Measurements from ENCODE around the gene SEMA3B. TPM values are rescaled to one million over a fixed set of nuclear protein-coding genes. Genes with fewer than 3 reads are reported as not detected.
"Not testable (repeated sequence)": the region's sequence is repeated elsewhere in the genome, so short reads cannot be mapped to it uniquely, and the experiment has no call there.

SEMA3B gene
- total RNA-seq, 2 donors from 2014 or later: 71.1 to 116 TPM

GRCh38 chr3:50271314-50271936, 2.5 kb downstream of the SEMA3B start:
- no peak for ATAC-seq
- Histone ChIP-seq H3K27me3 (no peaks in the 10 kb centered on the region), H3K27ac (peak overlapping the region; percentile 93 to 97 (median 94)), H3K9me3 (no peaks in the 10 kb centered on the region), H3K4me3 (no peak overlapping the region), H3K36me3 (replicated peaks in 1 of 2; ENCODE audit: insufficient read depth in 1 of 2, low read depth in 2 of 2) (no peaks in the 10 kb centered on the region), H3K4me1 (peaks cover 79% of the 10 kb centered on the region)
- intact Hi-C loops (cut with DNase I): loop anchor here (5.0 to 10.0 kb wide), 2 partner anchors 39 to 77 kb away; partner anchors contain the start of gene GNAT1
- WGBS, 2 donors: 20 to 40% methylated on average over 9 to 10 of the region's 10 CpGs
- TF ChIP-seq CTCF (IDR thresholded peaks at IDR 0.05): no peak
- TF ChIP-seq POLR2A (IDR thresholded peaks at IDR 0.05): peak in 1 of 3 donors; percentile 18
- no peak for DNase-seq

GRCh38 chr3:50272538-50272910, 3.6 kb downstream of the SEMA3B start:
- intact Hi-C loops (cut with DNase I): loop anchor here (5.0 to 10.0 kb wide), 2 partner anchors 40 to 78 kb away; partner anchors contain the start of gene GNAT1
- H3K36me3 ChIP-seq (replicated peaks in 1 of 2; ENCODE audit: insufficient read depth in 1 of 2, low read depth in 2 of 2); H3K4me3 ChIP-seq; H3K27me3 ChIP-seq; DNase-seq; H3K9me3 ChIP-seq; ATAC-seq: not testable (repeated sequence)
- Histone ChIP-seq H3K27ac (peak overlapping the region in 3 of 4 donors; percentile 93 to 97 (median 94)), H3K4me1 (peaks cover 68% of the 10 kb centered on the region)
- WGBS, 2 donors: 54 to 59% methylated on average over 10 of the region's 10 CpGs

- Histone ChIP-seq H3K4me1 (peaks cover 62% of the 10 kb centered on the region), H3K36me3 (replicated peaks in 1 of 2; ENCODE audit: insufficient read depth in 1 of 2, low read depth in 2 of 2) (no peaks in the 10 kb centered on the region), H3K27me3 (no peaks in the 10 kb centered on the region), H3K9me3 (no peaks in the 10 kb centered on the region), H3K27ac (peak overlapping the region in 3 of 4 donors; percentile 93 to 97 (median 94)), H3K4me3 (no peak overlapping the region)
- TF ChIP-seq CTCF (IDR thresholded peaks at IDR 0.05): peak; percentile 94 to 99 (median 99)
- TF ChIP-seq POLR2A (IDR thresholded peaks at IDR 0.05): peak in 2 of 3 donors; percentile 18 to 24
- DNase-seq (peak; percentile 86 to 91 (median 90)), ATAC-seq (peak; percentile 70)
- WGBS, 2 donors: 3 to 16% methylated on average over 8 to 61 of the region's 61 CpGs
- intact Hi-C loops (cut with DNase I): loop anchor here (5.0 to 10.0 kb wide), 2 partner anchors 41 to 78 kb away; partner anchors contain the start of gene GNAT1
These were observed 4.2 kb downstream of the SEMA3B start for GRCh38 chr3:50272911-50273688.

- Histone ChIP-seq H3K36me3 (replicated peaks in 1 of 2; ENCODE audit: insufficient read depth in 1 of 2, low read depth in 2 of 2) (no peaks in the 10 kb centered on the region), H3K27ac (peak overlapping the region in 1 of 4 donors; percentile 10), H3K9me3 (no peaks in the 10 kb centered on the region), H3K4me3 (no peak overlapping the region), H3K4me1 (peaks cover 56% of the 10 kb centered on the region), H3K27me3 (no peaks in the 10 kb centered on the region)
- intact Hi-C loops (cut with DNase I): loop anchor here (5.0 to 10.0 kb wide), 2 partner anchors 41 to 79 kb away; partner anchors contain the start of gene GNAT1
- WGBS, 2 donors: 71 to 83% methylated on average over 21 to 31 of the region's 31 CpGs
- DNase-seq: no peak
- no peak for ATAC-seq
- TF ChIP-seq POLR2A (IDR thresholded peaks at IDR 0.05) (no peak), CTCF (IDR thresholded peaks at IDR 0.05) (no peak)
These were observed 4.7 kb downstream of the SEMA3B start for GRCh38 chr3:50273689-50274065.
